SK-N-SH treated with all-trans-retinoic acid at 6 μM for 48 hours (cell line): ENCODE measurements around the gene RAB3GAP2.

Experiments used
- ARNTL ChIP-seq: fragments of 450-650 bp; formaldehyde crosslinking; IDR thresholded peaks from 2 replicates; pipeline ENCODE4 v1.5.0; 2020; ENCODE audit warnings: low read depth, mild to moderate bottlenecking, moderate library complexity, borderline replicate concordance
- CSDC2 ChIP-seq: fragments of 250-450 bp; sonication (Bioruptor Pico); IDR thresholded peaks from 2 replicates; pipeline ENCODE4 v1.5.0; 2020; ENCODE audit warnings: mild to moderate bottlenecking, moderate library complexity
- POU6F1 ChIP-seq: fragments of 250-450 bp; sonication (Bioruptor Pico); IDR thresholded peaks from 2 replicates; pipeline ENCODE4 v1.8.0; 2021; ENCODE audit warnings: low read depth, mild to moderate bottlenecking, moderate library complexity, borderline replicate concordance
- SNAI2 ChIP-seq: fragments of 250-450 bp; sonication (Bioruptor Pico); IDR thresholded peaks from 2 replicates; pipeline ENCODE4 v1.5.0; 2020; ENCODE audit warnings: mild to moderate bottlenecking, moderate library complexity
- TSHZ2 ChIP-seq: fragments of 250-450 bp; sonication (Bioruptor Pico); IDR thresholded peaks from 2 replicates; pipeline ENCODE4 v1.5.0; 2020; ENCODE audit warnings: mild to moderate bottlenecking, moderate library complexity
- ZC3H10 ChIP-seq: fragments of 250-450 bp; sonication (Bioruptor Pico); IDR thresholded peaks from 2 replicates; pipeline ENCODE4 v1.5.1; 2021; ENCODE audit warnings: mild to moderate bottlenecking, moderate library complexity
- ZFP3 ChIP-seq: fragments of 250-450 bp; sonication (Bioruptor Pico); IDR thresholded peaks from 2 replicates; pipeline ENCODE4 v1.5.0; 2020; ENCODE audit warnings: mild to moderate bottlenecking, moderate library complexity
- ZFP30 ChIP-seq: fragments of 450-650 bp; formaldehyde crosslinking; IDR thresholded peaks from 2 replicates; pipeline ENCODE4 v1.5.0; 2022; ENCODE audit warnings: mild to moderate bottlenecking, moderate library complexity
- ZNF565 ChIP-seq: fragments of 450-650 bp; formaldehyde crosslinking; conservative IDR thresholded peaks from 2 replicates; pipeline ENCODE4 v1.5.0; 2020; ENCODE audit warnings: low read depth, mild to moderate bottlenecking, moderate library complexity

- no peak for TF ChIP-seq ARNTL (CRISPR knock-in tag)
- no peak for TF ChIP-seq ZNF565 (CRISPR knock-in tag)
- TF ChIP-seq ZC3H10, result no peak
- no peak for TF ChIP-seq POU6F1
- no peak for TF ChIP-seq SNAI2 (CRISPR knock-in tag)
- TF ChIP-seq ZFP30 (CRISPR knock-in tag), result no peak
- no peak for TF ChIP-seq CSDC2 (CRISPR knock-in tag)
- TF ChIP-seq ZFP3 (CRISPR knock-in tag), result no peak
- no peak for TF ChIP-seq TSHZ2 (CRISPR knock-in tag)
These were observed 49.5 kb upstream of the RAB3GAP2 start for GRCh38 chr1:220321758-220322157.
